Esophagus squamous epithelium (tissue), 5 donors: ENCODE data around the gene TRIM32. TPM values are rescaled to one million over a fixed set of nuclear protein-coding genes. Genes with fewer than 3 reads are reported as not detected.

Experiments
- DNase-seq: peaks from one replicate; lab custom pipeline; 2025; lab: John Stamatoyannopoulos, UW
- H3K27ac ChIP-seq, 4 donors: fragments of 200-600 bp; sonication (generic); one replicate each; pipeline ENCODE4 v1.5.1; 2016 to 2019; ENCODE audit warnings: mild to moderate bottlenecking in 1 of 4
- H3K27me3 ChIP-seq, 4 donors: fragments of 200-600 bp; sonication (generic); 1 replicate in 3 of 4; 2 replicates in 1 of 4; pipeline versions ENCODE4 v1.5.1 to v1.6.0; 2017 to 2021; ENCODE audit warnings: antibody characterized with exemption in 1 of 4
- H3K36me3 ChIP-seq, 3 donors: fragments of 200-600 bp; sonication (generic); one replicate each; pipeline ENCODE4 v1.5.1; 2016 to 2019
- H3K4me1 ChIP-seq, 3 donors: fragments of 200-600 bp; sonication (generic); one replicate each; pipeline ENCODE4 v1.5.1; 2017 to 2019
- H3K4me3 ChIP-seq, 4 donors: fragments of 200-600 bp; sonication (generic); 1 replicate in 3 of 4; 2 replicates in 1 of 4; pipeline ENCODE4 v1.5.1; 2016 to 2019; ENCODE audit warnings: mild to moderate bottlenecking in 2 of 4, moderate library complexity in 1 of 4
- H3K9me3 ChIP-seq, 3 donors: fragments of 200-600 bp; sonication (generic); one replicate each; pipeline ENCODE4 v1.5.1; 2016 to 2019
- POLR2A ChIP-seq, 4 donors: fragments of 450-650 bp; IDR thresholded peaks; one replicate each; pipeline ENCODE4 v1.6.1; 2017; ENCODE audit warnings: antibody characterized with exemption in 4 of 4, mild to moderate bottlenecking in 4 of 4, moderate library complexity in 3 of 4
- WGBS, 2 donors: methylation state at CpG; one replicate each; pipeline ENCODE4 v1.1.5; 2018; 5-methylcytosine and 5-hydroxymethylcytosine counted together
- intact Hi-C: fragments of 100-400 bp; cut with DNase I; formaldehyde crosslinking; loops from one replicate; pipeline ENCODE4 v1.15.0; 2022
- total RNA-seq, 4 donors: library from RNA; depleted of rRNA; stranded (reverse); fragments of >200 nt; gene quantifications; one replicate each; pipeline ENCODE4 v1.1.0, GENCODE V29; 2016
- TF ChIP-seq, protein P1 (sequence below), 6 experiments: fragments of 450-650 bp in 4 of 6; fragments of 200-600 bp in 2 of 6; sonication (generic) in 2 of 6; IDR thresholded peaks; one replicate each; pipeline ENCODE4 v1.5.1; 2016 to 2019; ENCODE audit warnings: antibody characterized with exemption in 6 of 6, mild to moderate bottlenecking in 4 of 6, moderate library complexity in 4 of 6
- donor health status: DM: yes; HTN: yes; CAD: no.

TRIM32 gene
- total RNA-seq, 4 donors from 2014 or later = 7.2 to 16.4 (median 11.6) TPM

DNA sequence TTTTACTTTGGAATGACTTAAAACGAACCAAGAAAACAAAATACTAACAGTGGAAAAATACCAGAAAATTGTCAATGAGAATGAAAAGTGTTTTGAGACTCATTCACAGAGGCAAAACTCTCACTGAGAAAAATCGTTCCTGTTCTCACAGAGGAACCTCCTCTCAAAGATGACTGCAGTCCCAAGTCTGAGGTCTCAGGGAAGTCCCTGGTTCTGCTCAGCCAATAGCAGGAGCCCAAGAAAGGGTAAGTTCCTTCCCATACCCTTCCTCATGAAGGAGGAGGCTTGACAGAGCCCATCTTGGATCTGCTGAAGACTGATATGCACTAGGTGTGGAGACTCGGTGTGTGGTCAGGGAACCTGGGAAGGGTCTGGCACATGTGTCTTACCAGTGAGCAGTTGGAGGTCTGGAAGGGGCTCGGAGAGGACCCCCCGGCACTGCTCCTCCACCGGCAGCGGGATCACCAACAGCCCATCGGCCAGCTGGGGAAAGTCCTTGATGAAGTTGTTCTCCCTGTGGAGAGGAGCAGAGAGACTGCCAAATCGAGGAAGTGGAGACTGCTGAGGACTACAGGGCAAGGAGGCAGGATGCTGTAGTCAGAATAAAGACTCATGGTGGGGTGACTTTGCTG is 46.0 kb downstream of the TRIM32 start:
- Histone ChIP-seq H3K4me1 (peaks cover 0 to 8% (median 4%) of the 10 kb centered on the region in 3 donors), H3K27ac (no peak overlapping the region), H3K4me3 (no peak overlapping the region), H3K9me3 (no peaks in the 10 kb centered on the region), H3K36me3 (no peaks in the 10 kb centered on the region), H3K27me3 (peaks cover 0 to 3% (median 0%) of the 10 kb centered on the region in 4 donors)
- DNase-seq = no peak
- intact Hi-C loops = no loop called here
- TF ChIP-seq POLR2A (IDR thresholded peaks at IDR 0.05) = no peak
- TF ChIP-seq, protein P1, sequence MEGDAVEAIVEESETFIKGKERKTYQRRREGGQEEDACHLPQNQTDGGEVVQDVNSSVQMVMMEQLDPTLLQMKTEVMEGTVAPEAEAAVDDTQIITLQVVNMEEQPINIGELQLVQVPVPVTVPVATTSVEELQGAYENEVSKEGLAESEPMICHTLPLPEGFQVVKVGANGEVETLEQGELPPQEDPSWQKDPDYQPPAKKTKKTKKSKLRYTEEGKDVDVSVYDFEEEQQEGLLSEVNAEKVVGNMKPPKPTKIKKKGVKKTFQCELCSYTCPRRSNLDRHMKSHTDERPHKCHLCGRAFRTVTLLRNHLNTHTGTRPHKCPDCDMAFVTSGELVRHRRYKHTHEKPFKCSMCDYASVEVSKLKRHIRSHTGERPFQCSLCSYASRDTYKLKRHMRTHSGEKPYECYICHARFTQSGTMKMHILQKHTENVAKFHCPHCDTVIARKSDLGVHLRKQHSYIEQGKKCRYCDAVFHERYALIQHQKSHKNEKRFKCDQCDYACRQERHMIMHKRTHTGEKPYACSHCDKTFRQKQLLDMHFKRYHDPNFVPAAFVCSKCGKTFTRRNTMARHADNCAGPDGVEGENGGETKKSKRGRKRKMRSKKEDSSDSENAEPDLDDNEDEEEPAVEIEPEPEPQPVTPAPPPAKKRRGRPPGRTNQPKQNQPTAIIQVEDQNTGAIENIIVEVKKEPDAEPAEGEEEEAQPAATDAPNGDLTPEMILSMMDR (IDR thresholded peaks at IDR 0.05) = no peak
- WGBS, 2 donors = 74 to 80% methylated on average over 6 to 8 of the region's 9 CpGs

DNA sequence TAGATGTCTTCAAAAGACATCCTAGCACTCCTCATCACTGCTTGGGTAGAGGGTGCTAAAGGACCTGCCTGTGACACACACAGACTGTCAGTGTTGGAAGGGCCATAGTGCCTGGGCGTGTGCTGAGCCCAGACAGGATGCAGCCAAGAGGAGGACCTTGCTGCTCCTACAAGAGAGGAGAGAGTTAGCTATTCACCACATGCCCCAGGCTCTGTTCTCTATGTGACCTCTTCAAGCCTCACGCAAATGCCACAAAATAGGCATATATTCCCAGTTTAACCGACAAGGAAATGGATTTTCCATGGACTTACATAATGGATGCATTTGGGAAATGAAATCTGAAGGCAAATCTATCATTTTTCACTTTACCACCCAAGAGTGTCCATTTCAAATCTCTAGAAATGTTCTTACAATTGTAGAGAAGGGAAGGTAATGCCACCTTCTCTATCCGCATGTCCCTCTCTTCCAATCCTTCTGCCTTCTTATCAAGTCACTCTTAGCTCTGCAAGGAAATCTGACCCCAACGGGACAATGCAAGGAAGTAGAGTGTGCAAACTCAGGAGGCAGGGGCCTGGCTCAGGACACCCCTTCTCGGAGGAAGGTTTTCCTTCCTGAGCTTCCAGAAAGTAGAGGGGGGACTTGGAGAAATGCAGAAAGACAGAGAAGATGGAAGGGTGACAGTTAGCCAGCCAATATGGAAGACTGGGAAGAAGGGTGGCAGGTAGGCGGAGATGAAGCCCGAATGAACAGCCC is 49.5 kb downstream of the TRIM32 start:
- 52 to 54% methylated on average over 6 to 7 of the region's 8 CpGs for WGBS, 2 donors
- Histone ChIP-seq H3K36me3 (no peaks in the 10 kb centered on the region), H3K27me3 (peaks cover 0 to 3% (median 0%) of the 10 kb centered on the region in 4 donors), H3K4me1 (peaks cover 0 to 8% (median 4%) of the 10 kb centered on the region in 3 donors), H3K4me3 (no peak overlapping the region), H3K27ac (no peak overlapping the region), H3K9me3 (no peaks in the 10 kb centered on the region)
- intact Hi-C loops = no loop called here
- TF ChIP-seq, protein P1 (IDR thresholded peaks at IDR 0.05) = no peak
- TF ChIP-seq POLR2A (IDR thresholded peaks at IDR 0.05) = no peak
- DNase-seq = no peak

DNA sequence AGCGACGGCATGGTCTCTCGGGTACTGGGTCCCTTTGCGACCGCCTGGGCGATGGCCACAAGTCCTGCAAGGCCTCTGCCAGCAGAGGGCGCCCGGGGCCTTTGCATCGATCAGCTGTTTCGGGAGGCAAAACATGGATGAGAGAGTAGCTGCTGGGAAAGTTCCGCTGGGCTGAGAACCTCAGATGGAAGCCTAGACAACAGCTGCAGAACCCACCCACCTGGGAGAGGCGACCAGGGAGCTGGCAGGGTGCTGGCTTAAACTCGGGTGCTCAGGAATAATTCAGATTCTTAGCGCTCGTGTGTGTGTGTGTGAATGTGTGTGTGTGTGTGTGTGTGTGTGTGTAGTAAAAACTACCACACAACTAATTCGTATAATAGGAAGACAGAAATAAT is 50.0 kb downstream of the TRIM32 start:
- H3K9me3 ChIP-seq = no peaks in the 10 kb centered on the region
- no peak for TF ChIP-seq POLR2A (IDR thresholded peaks at IDR 0.05)
- TF ChIP-seq, protein P1 (IDR thresholded peaks at IDR 0.05) = peak; percentile 46 to 93 (median 85)
- H3K27me3 ChIP-seq = peaks cover 0 to 3% (median 0%) of the 10 kb centered on the region in 4 donors
- no peak overlapping the region for H3K27ac ChIP-seq
- H3K4me1 ChIP-seq = peaks cover 0 to 8% (median 4%) of the 10 kb centered on the region in 3 donors
- intact Hi-C loops = no loop called here
- no peaks in the 10 kb centered on the region for H3K36me3 ChIP-seq
- peak overlapping the region in 1 of 4 donors; percentile 30 for H3K4me3 ChIP-seq
- 16 to 32% methylated on average over 9 of the region's 16 CpGs for WGBS, 2 donors
- peak; percentile 6 for DNase-seq

DNA sequence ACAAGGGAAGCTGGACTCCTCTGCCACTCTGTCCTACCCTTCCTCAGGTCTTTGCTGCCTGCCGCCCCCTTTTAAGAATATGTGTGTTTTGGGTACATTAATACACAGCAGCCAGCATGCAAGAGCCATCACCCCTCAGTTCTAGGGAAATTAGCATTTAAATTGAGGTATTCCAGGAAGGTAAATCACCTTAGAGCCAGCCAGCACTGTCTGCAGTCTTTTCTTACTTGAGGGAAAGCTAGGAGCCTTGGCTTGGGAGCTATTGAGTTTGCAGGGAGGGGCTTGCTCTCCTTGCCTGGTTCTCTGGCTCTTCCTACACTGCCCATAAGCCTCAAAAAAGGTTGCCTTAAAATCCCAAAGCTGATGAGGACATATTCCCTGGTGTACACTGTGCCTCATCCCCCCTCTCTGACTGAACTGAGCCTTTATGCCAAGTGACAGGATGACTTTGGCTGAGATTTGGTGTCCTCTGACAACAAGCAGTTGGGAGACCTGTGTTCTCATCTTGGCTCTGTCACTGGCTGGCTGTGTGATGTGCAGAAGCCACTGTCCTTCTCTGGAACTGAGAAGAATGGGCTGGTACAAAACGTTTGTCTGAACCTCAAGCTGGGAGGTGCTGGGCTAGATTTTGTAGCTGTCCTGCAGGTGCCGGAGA is 54.1 kb downstream of the TRIM32 start:
- H3K36me3 ChIP-seq = no peaks in the 10 kb centered on the region
- TF ChIP-seq POLR2A (IDR thresholded peaks at IDR 0.05) = no peak
- TF ChIP-seq, protein P1 (IDR thresholded peaks at IDR 0.05) = no peak
- H3K4me1 ChIP-seq = peaks cover 0 to 8% (median 4%) of the 10 kb centered on the region in 3 donors
- no peak for DNase-seq
- intact Hi-C loops = loop anchor here (5.0 kb wide), 1 partner anchor 121 kb away; no protein-coding TSS in a partner anchor
- no peak overlapping the region for H3K4me3 ChIP-seq
- H3K27ac ChIP-seq = no peak overlapping the region
- no peaks in the 10 kb centered on the region for H3K27me3 ChIP-seq
- WGBS, 2 donors = 60 to 90% methylated on average over 2 of the region's 3 CpGs
- H3K9me3 ChIP-seq = no peaks in the 10 kb centered on the region
